Measurements from ENCODE around the gene TXNRD3.

Gene TXNRD3

GRCh38 chr3:126667631-126668449, 12.9 kb upstream of the TXNRD3 start:
- CTCF ChIA-PET = interaction anchor here (0.7 to 1.7 kb wide), 2 partner anchors 12 to 869 kb away, joined by 3 to 4 read pairs; no protein-coding TSS in a partner anchor
- no peak for DNase-seq (ENCODE audit: low spot score)
- POLR2A ChIA-PET (ENCODE audit: low non-redundant PET) = no interaction called here
- no peak overlapping the region for H3K27ac ChIP-seq
- TF ChIP-seq, protein P1, sequence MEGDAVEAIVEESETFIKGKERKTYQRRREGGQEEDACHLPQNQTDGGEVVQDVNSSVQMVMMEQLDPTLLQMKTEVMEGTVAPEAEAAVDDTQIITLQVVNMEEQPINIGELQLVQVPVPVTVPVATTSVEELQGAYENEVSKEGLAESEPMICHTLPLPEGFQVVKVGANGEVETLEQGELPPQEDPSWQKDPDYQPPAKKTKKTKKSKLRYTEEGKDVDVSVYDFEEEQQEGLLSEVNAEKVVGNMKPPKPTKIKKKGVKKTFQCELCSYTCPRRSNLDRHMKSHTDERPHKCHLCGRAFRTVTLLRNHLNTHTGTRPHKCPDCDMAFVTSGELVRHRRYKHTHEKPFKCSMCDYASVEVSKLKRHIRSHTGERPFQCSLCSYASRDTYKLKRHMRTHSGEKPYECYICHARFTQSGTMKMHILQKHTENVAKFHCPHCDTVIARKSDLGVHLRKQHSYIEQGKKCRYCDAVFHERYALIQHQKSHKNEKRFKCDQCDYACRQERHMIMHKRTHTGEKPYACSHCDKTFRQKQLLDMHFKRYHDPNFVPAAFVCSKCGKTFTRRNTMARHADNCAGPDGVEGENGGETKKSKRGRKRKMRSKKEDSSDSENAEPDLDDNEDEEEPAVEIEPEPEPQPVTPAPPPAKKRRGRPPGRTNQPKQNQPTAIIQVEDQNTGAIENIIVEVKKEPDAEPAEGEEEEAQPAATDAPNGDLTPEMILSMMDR (conservative IDR thresholded peaks at IDR 0.05; ENCODE audit: low read depth) = no peak

GRCh38 chr3:126666658-126667528, 12.0 kb upstream of the TXNRD3 start:
- POLR2A ChIA-PET (ENCODE audit: low non-redundant PET) = no interaction called here
- TF ChIP-seq, protein P1 (conservative IDR thresholded peaks at IDR 0.05; ENCODE audit: low read depth) = no peak
- no peak overlapping the region for H3K27ac ChIP-seq
- DNase-seq (ENCODE audit: low spot score) = no peak
- CTCF ChIA-PET = interaction anchor here (1.0 to 1.7 kb wide), 2 partner anchors 9 to 13 kb away, joined by 3 to 4 read pairs; no protein-coding TSS in a partner anchor

GRCh38 chr3:126665959-126666657, 11.2 kb upstream of the TXNRD3 start:
- ChIA-PET CTCF (interaction anchor here (1.0 to 1.7 kb wide), 2 partner anchors 8 to 13 kb away, joined by 3 to 4 read pairs; no protein-coding TSS in a partner anchor), POLR2A (ENCODE audit: low non-redundant PET) (no interaction called here)

DNA sequence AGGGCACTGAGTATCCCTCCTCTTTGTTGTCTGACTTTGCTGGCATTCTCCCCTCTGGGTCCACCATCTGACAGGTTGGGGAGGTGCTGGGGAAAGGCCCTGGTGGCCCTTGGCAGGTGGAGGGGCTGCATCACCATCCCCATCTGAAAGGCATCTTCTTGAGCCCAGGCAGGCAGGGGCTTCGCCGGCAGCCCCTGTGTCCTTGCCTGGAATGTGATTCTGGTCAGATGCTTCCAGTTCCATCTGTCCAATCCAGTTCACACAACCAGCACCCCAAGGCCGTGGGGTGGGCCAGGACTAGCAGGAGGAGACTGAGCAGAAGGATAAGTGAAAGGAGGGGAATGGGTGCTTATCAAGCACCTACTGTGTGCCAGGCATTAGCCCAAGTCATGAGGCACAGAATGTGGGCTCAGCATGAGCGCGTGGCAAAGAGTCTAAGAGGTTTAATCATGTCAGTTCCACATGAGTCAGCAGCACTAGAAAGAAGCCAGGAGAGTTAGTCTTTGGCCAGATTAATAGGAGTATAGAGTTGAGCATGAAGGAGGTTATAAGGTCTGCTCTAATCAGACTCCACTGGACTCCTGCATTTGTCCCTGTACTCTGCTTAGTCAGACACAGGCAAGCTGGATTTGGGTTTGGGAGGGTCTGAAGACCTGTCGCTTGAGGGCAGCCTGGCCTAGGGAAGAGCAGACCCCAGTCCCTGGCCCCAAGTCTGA, 10.5 kb upstream of the TXNRD3 start:
- no peak for DNase-seq (ENCODE audit: low spot score)
- ChIA-PET POLR2A (ENCODE audit: low non-redundant PET) (no interaction called here), CTCF (interaction anchor here (0.6 kb wide), 1 partner anchor 709 kb away, joined by 3 read pairs; no protein-coding TSS in a partner anchor)
- TF ChIP-seq, protein P1 (conservative IDR thresholded peaks at IDR 0.05; ENCODE audit: low read depth) = no peak
- H3K27ac ChIP-seq = no peak overlapping the region

More at GRCh38 chr3:126665959-126666657, 11.2 kb upstream of the TXNRD3 start:
- TF ChIP-seq, protein P1 (conservative IDR thresholded peaks at IDR 0.05; ENCODE audit: low read depth) = no peak
- DNase-seq (ENCODE audit: low spot score) = no peak
- H3K27ac ChIP-seq = no peak overlapping the region

DNA sequence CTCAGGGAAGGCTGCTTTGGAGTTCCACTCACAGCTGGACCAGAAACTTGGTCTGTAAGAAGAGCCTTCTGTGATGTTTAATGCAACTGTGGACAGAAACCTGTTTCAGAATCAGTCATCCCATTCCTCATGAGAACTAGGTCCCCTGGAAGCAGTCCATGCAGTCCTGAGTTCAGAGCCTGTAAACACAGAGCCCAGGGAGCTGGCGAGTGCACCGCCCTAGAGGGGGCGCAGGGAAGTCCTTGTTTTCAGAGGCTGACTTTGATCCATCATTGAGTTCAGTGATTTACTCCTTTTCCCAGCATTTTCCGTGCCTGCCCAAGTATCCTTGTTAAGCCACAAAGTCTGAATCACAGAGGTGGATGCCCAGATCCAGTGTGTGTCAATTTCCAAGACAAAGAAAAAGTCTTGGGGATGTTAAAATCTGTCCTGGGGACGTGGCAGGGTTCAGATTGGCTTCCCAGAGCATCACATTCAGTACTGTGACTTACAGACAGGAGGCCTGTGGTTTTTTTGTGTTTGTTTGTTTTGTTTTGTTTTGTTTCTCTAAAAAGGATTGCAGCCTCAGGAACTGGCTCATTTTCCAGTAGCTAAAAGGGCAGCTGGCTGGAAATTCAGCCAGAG, 9.8 kb upstream of the TXNRD3 start:
- POLR2A ChIA-PET (ENCODE audit: low non-redundant PET) = no interaction called here
- DNase-seq (ENCODE audit: low spot score) = no peak
- TF ChIP-seq, protein P1 (conservative IDR thresholded peaks at IDR 0.05; ENCODE audit: low read depth) = no peak
- no peak overlapping the region for H3K27ac ChIP-seq
- CTCF ChIA-PET = interaction anchor here (0.6 to 0.7 kb wide), 2 partner anchors 60 to 710 kb away, joined by 3 read pairs; no protein-coding TSS in a partner anchor
